Heart left ventricle (tissue), 16 donors: Measurements from ENCODE around the gene NDUFV1. TPM values are rescaled to one million over a fixed set of nuclear protein-coding genes. Genes with fewer than 3 reads are reported as not detected.
"Not testable (repeated sequence)": the region's sequence is repeated elsewhere in the genome, so short reads cannot be mapped to it uniquely, and the experiment has no call there.

Source experiments
- ATAC-seq, 4 donors: fragments of 200-7000 bp; cut with Tn5 transposase; one replicate each; pipeline ENCODE4 v1.9.1; 2020 to 2022; ENCODE audit warnings: moderate library complexity in 4 of 4, mild to moderate bottlenecking in 3 of 4, moderate number of reproducible peaks in 1 of 4
- DNase-seq, 5 donors: peaks; one replicate each; pipeline ENCODE4 v3.0.0-alpha.2; 2020
- H3K27ac ChIP-seq, 12 donors: fragments of 200-600 bp; sonication (generic) in 4 of 12; one replicate each; pipeline versions ENCODE4 v1.5.0 to v1.8.0; 2016 to 2022; ENCODE audit warnings: mild to moderate bottlenecking in 2 of 12
- H3K27me3 ChIP-seq, 9 donors: fragments of 200-600 bp; sonication (generic) in 2 of 9; one replicate each; pipeline versions ENCODE4 v1.5.1 to v1.8.0; 2016 to 2022; ENCODE audit warnings: mild to moderate bottlenecking in 3 of 9
- H3K36me3 ChIP-seq, 9 donors: fragments of 200-600 bp; sonication (generic) in 2 of 9; one replicate each; pipeline versions ENCODE4 v1.5.0 to v1.8.0; 2018 to 2022; ENCODE audit warnings: mild to moderate bottlenecking in 2 of 9
- H3K4me1 ChIP-seq, 12 donors: fragments of 200-600 bp; sonication (generic) in 4 of 12; one replicate each; pipeline versions ENCODE4 v1.5.0 to v1.8.0; 2016 to 2022; ENCODE audit warnings: mild to moderate bottlenecking in 3 of 12
- H3K4me3 ChIP-seq, 12 donors: fragments of 200-600 bp; sonication (generic) in 4 of 12; one replicate each; pipeline versions ENCODE4 v1.5.0 to v1.8.0; 2017 to 2022; ENCODE audit warnings: mild to moderate bottlenecking in 9 of 12, moderate library complexity in 4 of 12
- H3K9me3 ChIP-seq, 12 donors: fragments of 200-600 bp; sonication (generic) in 4 of 12; one replicate each; pipeline versions ENCODE4 v1.5.0 to v1.8.0; 2016 to 2022; ENCODE audit warnings: mild to moderate bottlenecking in 1 of 12
- CTCF ChIP-seq, 12 donors: fragments of 200-600 bp; sonication (generic) in 4 of 12; IDR thresholded peaks; one replicate each; pipeline versions ENCODE4 v1.5.0 to v1.8.0; 2018 to 2022; ENCODE audit warnings: antibody characterized with exemption in 12 of 12, mild to moderate bottlenecking in 5 of 12
- POLR2A ChIP-seq, 2 donors: fragments of 450-650 bp; IDR thresholded peaks; one replicate each; pipeline ENCODE4 v1.6.1; 2017; ENCODE audit warnings: antibody characterized with exemption in 2 of 2, mild to moderate bottlenecking in 2 of 2, moderate library complexity in 2 of 2
- WGBS, 4 donors: extraction: QIAGEN DNeasy Blood & Tissue Kit in 2 of 4; methylation state at CpG; one replicate each; pipeline versions ENCODE4 v1.1.5 to v1.1.7; 2013 to 2018; 5-methylcytosine and 5-hydroxymethylcytosine counted together
- intact Hi-C, 10 donors: fragments of 100-400 bp; cut with DNase I; formaldehyde crosslinking; loops; one replicate each; pipeline versions ENCODE4 v1.11.1 to v1.14.2; 2022
- polyA plus RNA-seq, 2 donors: library from polyadenylated mRNA; stranded (reverse); fragments of 200-250 nt; gene quantifications; one replicate each; pipeline ENCODE4 v1.2.3, GENCODE V29; 2013
- total RNA-seq, 9 donors: library from RNA; depleted of rRNA in 2 of 9; stranded (reverse); fragments of >200 nt in 2 of 9; fragmentation: NEBNext Ultra II Directional in 3 of 9; extraction: Animal tissue kit (Norgen Biotek cat#: 25700) in 3 of 9; gene quantifications; one replicate each; pipeline versions ENCODE4 v1.1.0 to v1.2.4, GENCODE V29; 2016 to 2023
- donor health status: ischemic (EF 13 %, LVEDD 7.1; RV severe dilation, severe dysfunction).
- donor health status: healthy with polysubstance abuse.
- donor health status: DM: no; HTN: yes; CAD: no.
- donor health status: DM: no; HTN: no; CAD: no.
- donor health status: ischemic (EF 25% LVEDD 6.9; RV normal size, moderate dysfunction).
- donor health status: ischemic (EF 25% LVEDD 5.7; RV mildly dilated, moderate dysfunction).
- donor health status: healthy.
- donor health status: DM: yes; HTN: yes; CAD: no.
- donor health status: ischemic (EF 35%, LVEDD 5.7; RV mildly dilated, moderate dysfunction).
- donor health status: nonischemic (EF 11% LVEDD 7.7; RV severe dilation, severe dysfunction).
- donor health status: DM: yes; HTN: yes; CAD: no.
- donor health status: PGD.
- donor health status: ischemic (EF 29% LVEDD 5.4; RV normal size, mild dysfunction).
- donor health status: nonischemic (EF 23%, LVEDD 6.1; RV moderate dilation, normal function).

Gene NDUFV1
- total and polyA plus RNA-seq, 11 donors: 340 to 897 (median 540) TPM

- H3K36me3 ChIP-seq: no peaks in the 10 kb centered on the region
- no peaks in the 10 kb centered on the region for H3K27me3 ChIP-seq
- peaks cover 0 to 6% (median 0%) of the 10 kb centered on the region in 12 donors for H3K9me3 ChIP-seq
- DNase-seq (no peak), ATAC-seq (no peak)
- intact Hi-C loops: no loop called here
- H3K27ac ChIP-seq: no peak overlapping the region
- no peaks in the 10 kb centered on the region for H3K4me1 ChIP-seq
- 71 to 88% (median 75%) methylated on average over 1 of the region's 1 CpG for WGBS, 4 donors
- TF ChIP-seq POLR2A (IDR thresholded peaks at IDR 0.05) (no peak), CTCF (IDR thresholded peaks at IDR 0.05) (no peak)
- H3K4me3 ChIP-seq: no peak overlapping the region
Observed at GRCh38 chr11:67599149-67599548, 7.6 kb upstream of the NDUFV1 start.

- Histone ChIP-seq H3K27ac (no peak overlapping the region), H3K4me1 (no peaks in the 10 kb centered on the region), H3K4me3 (no peak overlapping the region), H3K36me3 (no peaks in the 10 kb centered on the region), H3K9me3 (peaks cover 0 to 6% (median 0%) of the 10 kb centered on the region in 12 donors), H3K27me3 (no peaks in the 10 kb centered on the region)
- intact Hi-C loops: no loop called here
- ATAC-seq (no peak), DNase-seq (no peak)
- no peak for TF ChIP-seq POLR2A (IDR thresholded peaks at IDR 0.05)
- no peak for TF ChIP-seq CTCF (IDR thresholded peaks at IDR 0.05)
- WGBS, 4 donors: 62 to 71% (median 64%) methylated on average over 7 of the region's 7 CpGs
Observed at GRCh38 chr11:67600324-67601029, 6.3 kb upstream of the NDUFV1 start.

GRCh38 chr11:67601098-67601497 lies 5.6 kb upstream of the NDUFV1 start:
- no peaks in the 10 kb centered on the region for H3K36me3 ChIP-seq
- intact Hi-C loops: no loop called here
- no peaks in the 10 kb centered on the region for H3K27me3 ChIP-seq
- no peak overlapping the region for H3K4me3 ChIP-seq
- TF ChIP-seq CTCF (IDR thresholded peaks at IDR 0.05) (no peak), POLR2A (IDR thresholded peaks at IDR 0.05) (no peak)
- H3K4me1 ChIP-seq: peaks cover 0 to 6% (median 2%) of the 10 kb centered on the region in 12 donors
- H3K27ac ChIP-seq: no peak overlapping the region
- no peak for DNase-seq
- ATAC-seq: no peak
- 92 to 96% (median 96%) methylated on average over 7 of the region's 7 CpGs for WGBS, 4 donors
- peaks cover 0 to 6% (median 0%) of the 10 kb centered on the region in 12 donors for H3K9me3 ChIP-seq

GRCh38 chr11:67604119-67604518 lies 2.6 kb upstream of the NDUFV1 start:
- ATAC-seq, H3K27ac ChIP-seq, H3K4me3 ChIP-seq, H3K27me3 ChIP-seq, H3K9me3 ChIP-seq, DNase-seq, intact Hi-C loops: not testable (repeated sequence)
- 73 to 93% (median 79%) methylated on average over 2 to 3 of the region's 4 CpGs for WGBS, 4 donors
- peaks cover 3 to 23% (median 17%) of the 10 kb centered on the region in 12 donors for H3K4me1 ChIP-seq
- peaks cover 0 to 10% (median 8%) of the 10 kb centered on the region in 9 donors for H3K36me3 ChIP-seq

- intact Hi-C loops: no loop called here
- no peak overlapping the region for H3K27ac ChIP-seq
- H3K36me3 ChIP-seq: peaks cover 0 to 17% (median 15%) of the 10 kb centered on the region in 9 donors
Observed at GRCh38 chr11:67604815-67605214, 1.9 kb upstream of the NDUFV1 start.

More at GRCh38 chr11:67604815-67605214, 1.9 kb upstream of the NDUFV1 start:
- WGBS, 4 donors: 70 to 93% (median 86%) methylated on average over 2 of the region's 2 CpGs
- DNase-seq (no peak), ATAC-seq (no peak)
- TF ChIP-seq POLR2A (IDR thresholded peaks at IDR 0.05) (no peak), CTCF (IDR thresholded peaks at IDR 0.05) (no peak)
- H3K4me3 ChIP-seq: no peak overlapping the region
- H3K9me3 ChIP-seq: no peaks in the 10 kb centered on the region
- H3K27me3 ChIP-seq: no peaks in the 10 kb centered on the region
- H3K4me1 ChIP-seq: peaks cover 3 to 23% (median 17%) of the 10 kb centered on the region in 12 donors
